ENCODE measurements around the gene COL1A1. TPM values are rescaled to one million over a fixed set of nuclear protein-coding genes. Genes with fewer than 3 reads are reported as not detected.

Gene COL1A1
- total and polyA plus RNA-seq, 2 of the 13 experiments (the other 11 are each of a cell fraction or from before 2014, with no cell fraction given): 0.05 TPM; not detected in 1

GRCh38 chr17:50177983-50178834 is 23.2 kb downstream of the COL1A1 start (continued):
- TF ChIP-seq, protein P1, sequence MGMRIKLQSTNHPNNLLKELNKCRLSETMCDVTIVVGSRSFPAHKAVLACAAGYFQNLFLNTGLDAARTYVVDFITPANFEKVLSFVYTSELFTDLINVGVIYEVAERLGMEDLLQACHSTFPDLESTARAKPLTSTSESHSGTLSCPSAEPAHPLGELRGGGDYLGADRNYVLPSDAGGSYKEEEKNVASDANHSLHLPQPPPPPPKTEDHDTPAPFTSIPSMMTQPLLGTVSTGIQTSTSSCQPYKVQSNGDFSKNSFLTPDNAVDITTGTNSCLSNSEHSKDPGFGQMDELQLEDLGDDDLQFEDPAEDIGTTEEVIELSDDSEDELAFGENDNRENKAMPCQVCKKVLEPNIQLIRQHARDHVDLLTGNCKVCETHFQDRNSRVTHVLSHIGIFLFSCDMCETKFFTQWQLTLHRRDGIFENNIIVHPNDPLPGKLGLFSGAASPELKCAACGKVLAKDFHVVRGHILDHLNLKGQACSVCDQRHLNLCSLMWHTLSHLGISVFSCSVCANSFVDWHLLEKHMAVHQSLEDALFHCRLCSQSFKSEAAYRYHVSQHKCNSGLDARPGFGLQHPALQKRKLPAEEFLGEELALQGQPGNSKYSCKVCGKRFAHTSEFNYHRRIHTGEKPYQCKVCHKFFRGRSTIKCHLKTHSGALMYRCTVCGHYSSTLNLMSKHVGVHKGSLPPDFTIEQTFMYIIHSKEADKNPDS (CRISPR knock-in tag; IDR thresholded peaks at IDR 0.05): no peak
- TF ChIP-seq NKX3-1 (CRISPR knock-in tag; IDR thresholded peaks at IDR 0.05): no peak
- TF ChIP-seq BRCA1 (CRISPR knock-in tag; IDR thresholded peaks at IDR 0.05): no peak
- TF ChIP-seq POLR2A (IDR thresholded peaks at IDR 0.05; ENCODE audit: insufficient read depth in 1 of 2, low read depth in 2 of 2, low read length in 2 of 2): peak in 1 of 2 experiments; percentile 44; a peak in 3 of 4 replicates
- peak; percentile 62 for TF ChIP-seq FOSL2 (CRISPR knock-in tag; IDR thresholded peaks at IDR 0.05)
- no peak for TF ChIP-seq ZNF747 (CRISPR knock-in tag; IDR thresholded peaks at IDR 0.05; ENCODE audit: borderline replicate concordance)
- no peak for TF ChIP-seq ZNF790 (CRISPR knock-in tag; IDR thresholded peaks at IDR 0.05; ENCODE audit: borderline replicate concordance)
- TF ChIP-seq PCBP1 (IDR thresholded peaks at IDR 0.05; ENCODE audit: borderline replicate concordance, low read depth, low read length): no peak
- TF ChIP-seq ZNF205 (CRISPR knock-in tag; IDR thresholded peaks at IDR 0.05): peak; percentile 79; the same call in 1 of the 2 replicates
- no peak for TF ChIP-seq AFF4 (CRISPR knock-in tag; IDR thresholded peaks at IDR 0.05)
- TF ChIP-seq PAX8 (CRISPR knock-in tag; IDR thresholded peaks at IDR 0.05; ENCODE audit: borderline replicate concordance): 0 out of 2 replicates have a peak, but pooled peaks have one; percentile 5
- no peak for TF ChIP-seq GFI1 (CRISPR knock-in tag; IDR thresholded peaks at IDR 0.05; ENCODE audit: borderline replicate concordance)
- peak; percentile 68 for TF ChIP-seq HDAC2 (CRISPR knock-in tag; IDR thresholded peaks at IDR 0.05)
- TF ChIP-seq ZNF329 (CRISPR knock-in tag; IDR thresholded peaks at IDR 0.05; ENCODE audit: low read depth): no peak
- TF ChIP-seq ZBTB38 (CRISPR knock-in tag; IDR thresholded peaks at IDR 0.05): peak; percentile 16; the same call in 1 of the 2 replicates
- TF ChIP-seq ZNF335 (CRISPR knock-in tag; IDR thresholded peaks at IDR 0.05): peak; percentile 42; the same call in 1 of the 2 replicates
- no peak for TF ChIP-seq SIN3B (IDR thresholded peaks at IDR 0.05; ENCODE audit: low read length)
- no peak for TF ChIP-seq CREB1 (IDR thresholded peaks at IDR 0.05)
- TF ChIP-seq CREB1 (CRISPR knock-in tag; IDR thresholded peaks at IDR 0.05): no peak
- TF ChIP-seq, protein P2, sequence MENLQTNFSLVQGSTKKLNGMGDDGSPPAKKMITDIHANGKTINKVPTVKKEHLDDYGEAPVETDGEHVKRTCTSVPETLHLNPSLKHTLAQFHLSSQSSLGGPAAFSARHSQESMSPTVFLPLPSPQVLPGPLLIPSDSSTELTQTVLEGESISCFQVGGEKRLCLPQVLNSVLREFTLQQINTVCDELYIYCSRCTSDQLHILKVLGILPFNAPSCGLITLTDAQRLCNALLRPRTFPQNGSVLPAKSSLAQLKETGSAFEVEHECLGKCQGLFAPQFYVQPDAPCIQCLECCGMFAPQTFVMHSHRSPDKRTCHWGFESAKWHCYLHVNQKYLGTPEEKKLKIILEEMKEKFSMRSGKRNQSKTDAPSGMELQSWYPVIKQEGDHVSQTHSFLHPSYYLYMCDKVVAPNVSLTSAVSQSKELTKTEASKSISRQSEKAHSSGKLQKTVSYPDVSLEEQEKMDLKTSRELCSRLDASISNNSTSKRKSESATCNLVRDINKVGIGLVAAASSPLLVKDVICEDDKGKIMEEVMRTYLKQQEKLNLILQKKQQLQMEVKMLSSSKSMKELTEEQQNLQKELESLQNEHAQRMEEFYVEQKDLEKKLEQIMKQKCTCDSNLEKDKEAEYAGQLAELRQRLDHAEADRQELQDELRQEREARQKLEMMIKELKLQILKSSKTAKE (CRISPR knock-in tag; IDR thresholded peaks at IDR 0.05; ENCODE audit: borderline replicate concordance): peak; percentile 21; the same call in 1 of the 2 replicates
- TF ChIP-seq ZBTB8A (CRISPR knock-in tag; IDR thresholded peaks at IDR 0.05; ENCODE audit: borderline replicate concordance, low read depth): no peak
- no peak; the same call in 1 of the 2 replicates for TF ChIP-seq ISL2 (CRISPR knock-in tag; IDR thresholded peaks at IDR 0.05)
- no peak for TF ChIP-seq STAT5B (CRISPR knock-in tag; IDR thresholded peaks at IDR 0.05)
